ENCODE data around the gene ANAPC5.

The ANAPC5 gene

DNA sequence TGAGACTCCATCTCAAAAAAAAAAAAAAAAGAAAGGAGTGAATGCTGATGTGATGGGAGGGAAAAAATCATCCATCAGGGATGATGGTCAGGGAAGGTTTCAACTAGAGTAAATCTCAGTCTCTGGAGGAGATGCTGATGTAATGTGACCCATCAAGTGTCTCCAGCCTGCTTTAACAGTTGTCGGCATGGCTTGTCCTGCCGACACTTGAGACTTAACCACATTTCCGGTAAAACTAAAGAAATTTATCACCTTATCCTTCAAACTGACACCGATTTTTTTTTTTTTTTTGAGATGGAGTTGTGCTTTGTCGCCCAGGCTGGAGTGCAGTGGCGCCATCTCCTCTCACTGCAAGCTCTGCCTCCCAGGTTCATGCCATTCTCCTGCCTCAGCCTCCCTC lies 21.5 kb upstream of the ANAPC5 start:
- no peak for TF ChIP-seq POLR2AphosphoS5 (IDR thresholded peaks at IDR 0.05; ENCODE audit: low read depth, low read length)
- TF ChIP-seq POLR2A (IDR thresholded peaks at IDR 0.05; ENCODE audit: low read depth, low read length): no peak
- TF ChIP-seq SPI1 (IDR thresholded peaks at IDR 0.05; ENCODE audit: low read depth, low read length): no peak
- TF ChIP-seq TAF1 (IDR thresholded peaks at IDR 0.05; ENCODE audit: low read depth, low read length): no peak
- no peak for TF ChIP-seq PAX5 (IDR thresholded peaks at IDR 0.05; ENCODE audit: insufficient read depth, low read length, severe bottlenecking)
- TF ChIP-seq POU2F2 (IDR thresholded peaks at IDR 0.05; ENCODE audit: low read depth, low read length): no peak
- FAIRE-seq: no peak

DNA sequence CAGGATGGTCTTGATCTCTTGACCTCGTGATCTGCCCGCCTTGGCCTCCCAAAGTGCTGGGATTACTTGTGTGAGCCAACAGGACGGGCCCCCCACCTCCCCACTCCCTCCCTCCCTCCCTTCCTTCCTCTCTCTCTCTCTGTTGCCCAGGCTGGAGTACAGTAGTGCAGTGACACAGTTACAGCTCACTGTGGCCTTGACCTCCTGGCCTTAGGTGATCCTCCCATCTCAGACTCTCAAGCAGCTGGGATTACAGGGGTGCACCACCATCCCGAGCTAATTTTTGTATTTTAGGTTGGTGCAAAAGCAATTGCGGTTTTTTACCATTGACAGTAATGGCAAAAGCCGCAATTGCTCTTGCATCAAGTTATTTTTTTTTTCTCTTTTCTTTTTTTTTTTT lies 19.2 kb upstream of the ANAPC5 start:
- TF ChIP-seq POLR2AphosphoS5 (IDR thresholded peaks at IDR 0.05; ENCODE audit: low read depth, low read length) (no peak), POU2F2 (IDR thresholded peaks at IDR 0.05; ENCODE audit: low read depth, low read length) (no peak), POLR2A (IDR thresholded peaks at IDR 0.05; ENCODE audit: low read depth, low read length) (no peak), PAX5 (IDR thresholded peaks at IDR 0.05; ENCODE audit: insufficient read depth, low read length, severe bottlenecking) (no peak), TAF1 (IDR thresholded peaks at IDR 0.05; ENCODE audit: low read depth, low read length) (no peak), SPI1 (IDR thresholded peaks at IDR 0.05; ENCODE audit: low read depth, low read length) (no peak)
- FAIRE-seq (no peak), DNase-seq (ENCODE audit: insufficient read length, low spot score) (no peak)

More for the DNA sequence above, 21.5 kb upstream of the ANAPC5 start:
- DNase-seq (ENCODE audit: insufficient read length, low spot score): no peak

DNA sequence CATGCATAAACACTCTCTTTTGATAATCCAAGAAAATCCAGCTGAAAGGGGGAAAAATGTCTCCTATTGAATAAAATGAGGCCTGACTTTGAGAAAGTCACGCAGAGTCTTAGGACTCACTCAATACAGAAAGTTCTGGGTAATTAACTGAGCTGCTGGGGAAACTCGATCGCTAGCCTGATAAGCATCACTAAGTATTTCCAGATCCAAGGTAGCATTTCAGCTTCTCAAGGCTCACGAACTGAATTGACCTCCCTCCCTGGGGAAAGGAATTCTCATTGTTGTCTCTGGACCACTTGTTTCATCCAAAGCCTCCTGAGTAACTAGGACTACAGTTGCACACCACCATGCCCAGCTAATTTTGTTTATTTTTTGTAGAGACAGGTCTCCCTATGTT lies 13.8 kb upstream of the ANAPC5 start:
- TF ChIP-seq PAX5 (IDR thresholded peaks at IDR 0.05; ENCODE audit: insufficient read depth, low read length, severe bottlenecking) (no peak), TAF1 (IDR thresholded peaks at IDR 0.05; ENCODE audit: low read depth, low read length) (no peak), POLR2AphosphoS5 (IDR thresholded peaks at IDR 0.05; ENCODE audit: low read depth, low read length) (no peak), POLR2A (IDR thresholded peaks at IDR 0.05; ENCODE audit: low read depth, low read length) (no peak), SPI1 (IDR thresholded peaks at IDR 0.05; ENCODE audit: low read depth, low read length) (no peak), POU2F2 (IDR thresholded peaks at IDR 0.05; ENCODE audit: low read depth, low read length) (no peak)
- DNase-seq (ENCODE audit: insufficient read length, low spot score) (no peak), FAIRE-seq (no peak)

DNA sequence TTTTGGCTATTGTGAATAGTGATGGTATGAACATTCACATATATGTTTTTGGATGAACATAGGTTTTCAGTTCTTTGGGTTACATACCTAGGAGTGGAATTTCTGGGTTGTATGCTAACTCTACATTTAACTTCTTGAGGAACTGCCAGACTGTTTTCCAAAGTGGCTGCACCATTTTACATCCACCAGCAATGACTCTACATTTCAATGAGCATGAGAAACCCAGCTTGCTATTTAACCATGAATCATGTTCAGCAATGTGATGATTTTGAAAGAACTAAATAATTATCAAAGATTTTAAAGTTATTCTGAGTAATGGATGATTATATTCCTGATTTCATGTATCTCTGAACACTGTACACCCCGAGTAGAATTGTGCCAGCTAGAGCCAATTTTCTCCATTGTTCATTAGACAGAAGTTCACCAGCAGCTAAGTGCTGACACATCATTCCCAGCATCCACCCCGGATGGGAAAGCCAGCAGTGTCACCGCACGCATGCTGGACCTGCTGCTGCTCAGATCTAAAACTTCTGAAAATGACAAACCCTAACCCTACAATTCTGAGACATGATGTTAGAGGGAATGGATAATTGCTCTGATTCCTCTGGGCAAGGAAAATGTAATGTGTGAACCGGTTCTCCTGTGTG lies 13.3 kb upstream of the ANAPC5 start:
- FAIRE-seq: no peak
- no peak for TF ChIP-seq PAX5 (IDR thresholded peaks at IDR 0.05; ENCODE audit: insufficient read depth, low read length, severe bottlenecking)
- no peak for TF ChIP-seq POLR2AphosphoS5 (IDR thresholded peaks at IDR 0.05; ENCODE audit: low read depth, low read length)
- no peak for TF ChIP-seq SPI1 (IDR thresholded peaks at IDR 0.05; ENCODE audit: low read depth, low read length)
- TF ChIP-seq TAF1 (IDR thresholded peaks at IDR 0.05; ENCODE audit: low read depth, low read length): no peak
- TF ChIP-seq POU2F2 (IDR thresholded peaks at IDR 0.05; ENCODE audit: low read depth, low read length): no peak
- no peak for TF ChIP-seq POLR2A (IDR thresholded peaks at IDR 0.05; ENCODE audit: low read depth, low read length)

DNA sequence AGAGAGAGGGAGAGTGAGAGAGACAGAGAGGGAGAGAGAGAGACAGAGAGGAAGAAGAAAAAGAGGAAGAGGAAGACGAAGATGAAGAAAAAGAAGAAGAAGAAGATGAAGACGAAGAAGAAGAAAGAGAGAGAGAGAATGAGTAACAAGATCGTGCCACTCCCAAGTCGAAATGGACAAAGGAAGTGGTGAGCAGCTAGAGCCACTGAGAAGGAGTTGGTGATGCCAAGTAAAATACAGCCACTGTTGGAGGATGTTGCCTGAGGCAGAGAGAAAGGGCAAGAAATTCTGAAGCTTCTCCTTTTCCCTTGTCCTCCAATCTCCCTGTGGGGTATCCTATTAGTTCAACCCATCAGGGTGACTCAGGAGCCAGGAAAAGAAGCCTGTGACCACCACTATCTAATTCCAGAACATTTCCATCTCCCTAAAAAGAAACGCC lies 12.5 kb upstream of the ANAPC5 start:
- FAIRE-seq (no peak), DNase-seq (ENCODE audit: insufficient read length, low spot score) (no peak)
- TF ChIP-seq POLR2AphosphoS5 (IDR thresholded peaks at IDR 0.05; ENCODE audit: low read depth, low read length) (no peak), TAF1 (IDR thresholded peaks at IDR 0.05; ENCODE audit: low read depth, low read length) (no peak), SPI1 (IDR thresholded peaks at IDR 0.05; ENCODE audit: low read depth, low read length) (no peak), POLR2A (IDR thresholded peaks at IDR 0.05; ENCODE audit: low read depth, low read length) (no peak), POU2F2 (IDR thresholded peaks at IDR 0.05; ENCODE audit: low read depth, low read length) (no peak), PAX5 (IDR thresholded peaks at IDR 0.05; ENCODE audit: insufficient read depth, low read length, severe bottlenecking) (no peak)

More for the DNA sequence above, 13.3 kb upstream of the ANAPC5 start:
- no peak for DNase-seq (ENCODE audit: insufficient read length, low spot score)

DNA sequence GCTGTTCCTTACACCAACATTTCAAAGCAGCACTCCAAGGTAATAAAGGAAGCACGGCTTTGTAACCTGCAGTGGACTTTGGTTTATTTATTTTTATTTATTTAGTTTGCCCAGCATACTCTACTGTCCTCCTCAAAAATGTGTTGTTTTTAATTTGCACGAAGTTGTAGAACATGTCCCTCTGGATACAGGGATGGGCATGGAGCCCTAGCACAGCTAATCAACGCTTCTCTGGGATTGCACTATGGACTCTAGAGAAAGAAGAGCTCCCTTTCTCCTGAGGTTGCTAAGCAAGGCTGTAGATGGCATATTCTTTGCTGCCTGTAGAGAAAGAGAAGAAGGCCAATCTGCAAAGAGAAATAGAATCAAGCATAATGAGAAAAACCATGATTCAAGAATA lies 5.9 kb upstream of the ANAPC5 start:
- TF ChIP-seq PAX5 (IDR thresholded peaks at IDR 0.05; ENCODE audit: insufficient read depth, low read length, severe bottlenecking) (no peak), POLR2A (IDR thresholded peaks at IDR 0.05; ENCODE audit: low read depth, low read length) (no peak), SPI1 (IDR thresholded peaks at IDR 0.05; ENCODE audit: low read depth, low read length) (no peak), POU2F2 (IDR thresholded peaks at IDR 0.05; ENCODE audit: low read depth, low read length) (no peak), POLR2AphosphoS5 (IDR thresholded peaks at IDR 0.05; ENCODE audit: low read depth, low read length) (no peak), TAF1 (IDR thresholded peaks at IDR 0.05; ENCODE audit: low read depth, low read length) (no peak)
- FAIRE-seq: no peak
- DNase-seq (ENCODE audit: insufficient read length, low spot score): no peak

DNA sequence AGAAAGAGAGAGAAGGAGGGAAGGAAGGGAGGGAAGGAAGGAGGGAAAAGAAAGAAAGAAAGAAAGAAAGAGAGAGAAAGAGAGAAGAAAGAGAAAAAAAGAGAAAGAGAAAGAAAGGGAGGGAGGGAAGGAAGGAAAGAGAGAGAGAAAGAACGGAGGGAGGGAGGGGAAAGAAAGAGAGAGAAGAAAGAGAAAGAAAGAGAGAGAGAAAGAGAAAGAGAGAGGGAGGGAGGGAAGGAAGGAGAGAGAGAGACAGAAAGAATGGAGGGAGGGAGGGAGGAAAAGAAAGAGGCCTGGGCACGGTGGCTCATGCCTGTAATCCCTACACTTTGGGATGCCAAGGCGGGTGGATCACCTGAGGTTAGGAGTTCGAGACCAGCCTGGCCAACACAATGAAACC lies 5.1 kb upstream of the ANAPC5 start:
- DNase-seq (ENCODE audit: insufficient read length, low spot score): no peak
- FAIRE-seq: no peak
- TF ChIP-seq TAF1 (IDR thresholded peaks at IDR 0.05; ENCODE audit: low read depth, low read length): no peak
- no peak for TF ChIP-seq POLR2AphosphoS5 (IDR thresholded peaks at IDR 0.05; ENCODE audit: low read depth, low read length)
- TF ChIP-seq POLR2A (IDR thresholded peaks at IDR 0.05; ENCODE audit: low read depth, low read length): no peak
- no peak for TF ChIP-seq POU2F2 (IDR thresholded peaks at IDR 0.05; ENCODE audit: low read depth, low read length)
- TF ChIP-seq SPI1 (IDR thresholded peaks at IDR 0.05; ENCODE audit: low read depth, low read length): no peak
- no peak for TF ChIP-seq PAX5 (IDR thresholded peaks at IDR 0.05; ENCODE audit: insufficient read depth, low read length, severe bottlenecking)

DNA sequence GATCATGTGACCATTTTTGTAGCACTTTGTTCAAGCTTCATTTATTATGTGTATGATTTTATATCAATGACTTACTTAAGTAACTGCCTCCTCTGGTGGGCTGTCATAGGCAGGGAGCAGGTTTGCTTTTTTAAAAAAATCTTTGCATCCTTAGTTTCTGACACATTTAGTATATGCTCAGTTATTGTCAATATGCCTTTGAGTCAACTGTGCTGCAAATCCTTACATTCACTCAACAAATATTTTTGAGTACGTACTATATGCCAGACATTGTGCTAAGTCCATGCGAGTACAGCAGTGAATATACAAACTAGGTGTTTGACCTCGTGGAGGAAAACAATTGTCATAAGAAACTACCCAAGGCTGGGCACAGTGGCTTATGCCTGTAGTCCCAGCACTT lies 4.4 kb upstream of the ANAPC5 start:
- no peak for FAIRE-seq
- DNase-seq (ENCODE audit: insufficient read length, low spot score): no peak
- TF ChIP-seq POLR2AphosphoS5 (IDR thresholded peaks at IDR 0.05; ENCODE audit: low read depth, low read length) (no peak), POU2F2 (IDR thresholded peaks at IDR 0.05; ENCODE audit: low read depth, low read length) (no peak), SPI1 (IDR thresholded peaks at IDR 0.05; ENCODE audit: low read depth, low read length) (no peak), TAF1 (IDR thresholded peaks at IDR 0.05; ENCODE audit: low read depth, low read length) (no peak), PAX5 (IDR thresholded peaks at IDR 0.05; ENCODE audit: insufficient read depth, low read length, severe bottlenecking) (no peak), POLR2A (IDR thresholded peaks at IDR 0.05; ENCODE audit: low read depth, low read length) (no peak)

DNA sequence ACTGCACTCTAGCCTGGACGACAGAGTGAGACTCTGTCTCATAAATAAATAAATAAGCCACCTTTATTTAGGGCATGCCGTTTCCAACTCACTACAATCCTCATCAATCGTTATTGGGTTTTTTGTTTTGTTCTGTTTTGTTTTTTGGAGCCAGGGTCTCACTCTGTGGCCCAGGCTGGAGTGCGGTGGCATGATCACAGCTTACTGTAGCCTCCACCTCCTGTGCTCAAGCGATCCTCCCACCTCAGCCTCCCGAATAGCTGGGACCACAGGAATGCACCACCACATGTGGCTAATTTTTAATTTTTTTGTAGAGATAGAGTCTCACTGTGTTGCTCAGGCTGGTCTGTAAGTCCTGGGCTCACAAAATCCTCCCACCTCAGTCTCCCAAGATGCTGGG lies 3.6 kb upstream of the ANAPC5 start:
- no peak for DNase-seq (ENCODE audit: insufficient read length, low spot score)
- no peak for TF ChIP-seq POLR2A (IDR thresholded peaks at IDR 0.05; ENCODE audit: low read depth, low read length)
- TF ChIP-seq PAX5 (IDR thresholded peaks at IDR 0.05; ENCODE audit: insufficient read depth, low read length, severe bottlenecking): no peak
- TF ChIP-seq SPI1 (IDR thresholded peaks at IDR 0.05; ENCODE audit: low read depth, low read length): no peak
- TF ChIP-seq TAF1 (IDR thresholded peaks at IDR 0.05; ENCODE audit: low read depth, low read length): no peak
- TF ChIP-seq POLR2AphosphoS5 (IDR thresholded peaks at IDR 0.05; ENCODE audit: low read depth, low read length): no peak
- TF ChIP-seq POU2F2 (IDR thresholded peaks at IDR 0.05; ENCODE audit: low read depth, low read length): no peak
- no peak for FAIRE-seq

All from GM12891 (cell line).